PC-3 (cell line): ENCODE data around the gene CCL27. TPM values are rescaled to one million over a fixed set of nuclear protein-coding genes. Genes with fewer than 3 reads are reported as not detected.

Experiments used
- ATAC-seq: fragments of 200-7000 bp; cut with Tn5 transposase; 2 replicates; pipeline ENCODE4 v1.9.1; 2020; ENCODE audit warnings: mild to moderate bottlenecking, moderate library complexity
- BruUV-seq: library from RNA; stranded (reverse); fragments of 400-500 nt; replicated peaks from 2 replicates; lab custom pipeline; 2021; lab: Mats Ljungman, UMichigan
- CTCF ChIA-PET: fragments of 300-600 bp; sonication (Branson Sonifier 250); formaldehyde crosslinking; loops from one replicate; lab custom pipeline; 2022; ENCODE audit warnings: antibody characterized with exemption; lab: Charles Lee
- POLR2A ChIA-PET: fragments of 300-600 bp; sonication (Branson Sonifier 250); formaldehyde crosslinking; loops from one replicate; lab custom pipeline; 2022; ENCODE audit warnings: antibody characterized with exemption; ENCODE audit not compliant: unreplicated experiment; lab: Charles Lee
- DNase-seq: peaks from one replicate; pipeline ENCODE4 v3.0.0-alpha.2; 2015
- H2AFZ ChIP-seq: fragments of 300-600 bp; sonication (generic); 2 replicates; pipeline ENCODE4 v1.6.0; 2016; ENCODE audit warnings: antibody characterized with exemption, low read length
- H3F3A ChIP-seq: fragments of 300-600 bp; sonication (generic); one replicate; pipeline ENCODE4 v1.6.0; 2017; ENCODE audit warnings: antibody characterized with exemption, low read length, control low read depth, mild to moderate bottlenecking; ENCODE audit not compliant: unreplicated experiment
- H3K27ac ChIP-seq: fragments of 300-600 bp; sonication (generic); 2 replicates; pipeline ENCODE4 v1.5.1; 2016; ENCODE audit warnings: mild to moderate bottlenecking, low read length
- H3K27me3 ChIP-seq: fragments of 300-600 bp; sonication (generic); 2 replicates; pipeline ENCODE4 v1.6.1; 2016; ENCODE audit warnings: low read length, mixed read lengths
- H3K36me3 ChIP-seq: fragments of 300-600 bp; sonication (generic); 2 replicates; pipeline ENCODE4 v1.6.1; 2016; ENCODE audit warnings: low read depth, mixed run types, low read length, mixed read lengths
- H3K4me1 ChIP-seq: fragments of 300-600 bp; sonication (generic); 2 replicates; pipeline ENCODE4 v1.5.1; 2016; ENCODE audit warnings: low read length; ENCODE audit not compliant: insufficient read depth
- H3K4me2 ChIP-seq: fragments of 300-600 bp; sonication (generic); 2 replicates; pipeline ENCODE4 v1.6.0; 2016; ENCODE audit warnings: low read length
- H3K4me3 ChIP-seq: fragments of 300-600 bp; sonication (generic); 2 replicates; pipeline ENCODE4 v1.5.1; 2016; ENCODE audit warnings: mild to moderate bottlenecking, low read length, mixed read lengths
- H3K79me2 ChIP-seq: fragments of 300-600 bp; sonication (generic); 2 replicates; pipeline ENCODE4 v1.6.1; 2017; ENCODE audit warnings: low read length, mixed read lengths
- H3K9ac ChIP-seq: fragments of 300-600 bp; sonication (generic); 2 replicates; pipeline ENCODE4 v1.6.0; 2016; ENCODE audit warnings: mild to moderate bottlenecking, low read length
- H3K9me2 ChIP-seq: fragments of 300-600 bp; sonication (generic); replicated peaks from 2 replicates; pipeline ENCODE4 v1.6.1; 2016; ENCODE audit warnings: mixed run types, low read length, mixed read lengths
- H3K9me3 ChIP-seq: fragments of 300-600 bp; sonication (generic); 2 replicates; pipeline ENCODE4 v1.6.1; 2016; ENCODE audit warnings: low read length, mixed read lengths
- H4K20me1 ChIP-seq: fragments of 300-600 bp; sonication (generic); 2 replicates; pipeline ENCODE4 v1.6.1; 2016; ENCODE audit warnings: low read length, mixed read lengths
- EZH2 ChIP-seq: fragments of 300-600 bp; sonication (generic); IDR thresholded peaks from one replicate; pipeline ENCODE4 v1.6.1; 2017; ENCODE audit warnings: antibody characterized with exemption, mild to moderate bottlenecking, low read length; ENCODE audit not compliant: unreplicated experiment
- EZH2phosphoT487 ChIP-seq: fragments of 300-600 bp; sonication (generic); IDR thresholded peaks from 2 replicates; pipeline ENCODE4 v1.6.1; 2018; ENCODE audit warnings: mild to moderate bottlenecking, antibody characterized with exemption, low read length, borderline replicate concordance
- intact Hi-C: fragments of 100-400 bp; cut with micrococcal nuclease; formaldehyde crosslinking; loops from 2 replicates; pipeline ENCODE4 v1.9.0; 2023
- total RNA-seq: library from RNA; depleted of rRNA; stranded (reverse); fragments of >200 nt; gene quantifications from 2 replicates; pipeline ENCODE4 v1.2.3, GENCODE V29; 2014
- TF ChIP-seq, protein P1 (sequence below): fragments of 300-600 bp; sonication (generic); conservative IDR thresholded peaks from 2 replicates; pipeline ENCODE4 v1.5.1; 2017; ENCODE audit warnings: antibody characterized with exemption, low read depth, mild to moderate bottlenecking, low read length

The CCL27 gene
- total RNA-seq, 1 experiment from 2014 or later = not detected

DNA sequence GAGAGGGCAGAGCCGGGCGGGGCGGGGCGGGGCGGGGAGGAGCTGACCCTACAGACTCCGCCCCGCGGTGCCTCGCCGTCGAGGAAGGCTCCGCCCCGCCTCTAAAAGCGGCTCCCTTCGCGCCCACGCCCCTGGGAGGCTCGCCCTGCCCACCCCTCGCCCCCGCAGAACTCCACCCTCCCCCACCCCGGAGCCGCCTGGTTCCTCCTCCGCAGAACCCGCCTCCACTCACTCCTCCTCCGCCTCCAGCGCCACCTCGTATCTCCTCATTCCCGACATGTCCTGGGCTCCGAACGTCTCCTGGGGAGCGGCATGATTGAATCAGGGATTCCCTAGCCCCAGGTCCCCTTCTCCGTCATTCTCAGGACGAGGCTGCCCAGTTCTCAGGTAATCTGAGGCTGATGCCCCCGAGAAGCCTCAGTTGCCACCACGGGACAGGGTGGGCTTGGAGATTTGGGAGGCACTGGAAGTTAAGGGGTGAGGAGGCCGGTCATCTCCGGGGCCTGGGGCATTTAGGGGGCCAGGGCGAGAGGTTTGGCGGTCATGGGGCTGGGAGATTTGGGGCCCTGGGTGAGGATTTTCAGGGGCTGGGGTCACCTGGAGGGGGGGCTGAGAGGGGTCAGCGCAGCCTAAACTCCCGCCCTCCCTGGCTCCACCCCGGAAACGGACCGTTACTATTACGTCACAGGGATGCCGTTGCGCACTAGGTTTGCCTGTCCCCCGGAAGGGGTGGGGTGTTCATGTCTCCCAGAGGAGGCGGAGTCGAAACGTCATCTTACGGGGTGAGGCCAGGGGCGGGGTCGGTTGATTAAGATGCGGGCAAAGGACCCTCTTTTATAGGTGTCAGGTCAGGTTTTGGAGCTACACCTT is 3.2 kb upstream of the CCL27 start:
- CTCF ChIA-PET = interaction anchor here (0.5 kb wide), 1 partner anchor 81 kb away, joined by 3 read pairs; no protein-coding TSS in a partner anchor
- POLR2A ChIA-PET = interaction anchor here (1.2 kb wide), 1 partner anchor 14 kb away, joined by 5 read pairs; the partner anchor contains the start of gene IL11RA
- peak overlapping the region; percentile 81 for H3K9ac ChIP-seq
- TSS peak; percentile 81 for BruUV-seq
- H3K27ac ChIP-seq = peak overlapping the region; percentile 62
- intact Hi-C loops = no loop called here
- H3K4me2 ChIP-seq = peak overlapping the region; percentile 97
- no peaks in the 10 kb centered on the region for H3K9me3 ChIP-seq
- peak overlapping the region; percentile 78 for H3K4me3 ChIP-seq
- TF ChIP-seq EZH2 (no peak), EZH2phosphoT487 (no peak)
- TF ChIP-seq, protein P1, sequence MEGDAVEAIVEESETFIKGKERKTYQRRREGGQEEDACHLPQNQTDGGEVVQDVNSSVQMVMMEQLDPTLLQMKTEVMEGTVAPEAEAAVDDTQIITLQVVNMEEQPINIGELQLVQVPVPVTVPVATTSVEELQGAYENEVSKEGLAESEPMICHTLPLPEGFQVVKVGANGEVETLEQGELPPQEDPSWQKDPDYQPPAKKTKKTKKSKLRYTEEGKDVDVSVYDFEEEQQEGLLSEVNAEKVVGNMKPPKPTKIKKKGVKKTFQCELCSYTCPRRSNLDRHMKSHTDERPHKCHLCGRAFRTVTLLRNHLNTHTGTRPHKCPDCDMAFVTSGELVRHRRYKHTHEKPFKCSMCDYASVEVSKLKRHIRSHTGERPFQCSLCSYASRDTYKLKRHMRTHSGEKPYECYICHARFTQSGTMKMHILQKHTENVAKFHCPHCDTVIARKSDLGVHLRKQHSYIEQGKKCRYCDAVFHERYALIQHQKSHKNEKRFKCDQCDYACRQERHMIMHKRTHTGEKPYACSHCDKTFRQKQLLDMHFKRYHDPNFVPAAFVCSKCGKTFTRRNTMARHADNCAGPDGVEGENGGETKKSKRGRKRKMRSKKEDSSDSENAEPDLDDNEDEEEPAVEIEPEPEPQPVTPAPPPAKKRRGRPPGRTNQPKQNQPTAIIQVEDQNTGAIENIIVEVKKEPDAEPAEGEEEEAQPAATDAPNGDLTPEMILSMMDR = no peak
- H3F3A ChIP-seq = no peaks in the 10 kb centered on the region
- no peaks in the 10 kb centered on the region for H3K79me2 ChIP-seq
- H3K36me3 ChIP-seq = no peaks in the 10 kb centered on the region
- peak; percentile 81 for DNase-seq
- no peaks in the 10 kb centered on the region for H3K9me2 ChIP-seq
- H3K27me3 ChIP-seq = no peaks in the 10 kb centered on the region
- no peaks in the 10 kb centered on the region for H4K20me1 ChIP-seq
- ATAC-seq = peak; percentile 85
- H2AFZ ChIP-seq = peak overlapping the region; percentile 99
- peaks cover 3% of the 10 kb centered on the region for H3K4me1 ChIP-seq

DNA sequence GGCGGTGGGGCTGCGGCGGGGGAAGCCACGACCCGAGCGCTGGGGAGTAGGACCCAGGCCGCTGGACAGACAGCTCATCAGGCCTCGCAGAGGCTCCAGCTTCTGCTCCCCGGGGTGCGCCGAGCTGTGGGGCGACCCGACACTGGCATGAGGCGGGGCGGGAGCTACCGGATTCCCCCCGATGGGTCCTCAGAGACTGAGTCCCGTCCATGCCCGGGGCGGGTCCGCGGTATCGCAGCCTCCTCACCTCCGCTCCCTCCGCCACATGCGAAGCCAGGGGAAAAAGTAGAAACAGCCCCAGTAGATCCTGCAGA is 2.6 kb upstream of the CCL27 start:
- H3K9ac ChIP-seq = no peak overlapping the region
- intact Hi-C loops = no loop called here
- peaks cover 3% of the 10 kb centered on the region for H3K4me1 ChIP-seq
- H3K27me3 ChIP-seq = no peaks in the 10 kb centered on the region
- DNase-seq (no peak), ATAC-seq (peak; percentile 4; the same call in 1 of the 2 replicates)
- no peaks in the 10 kb centered on the region for H3K36me3 ChIP-seq
- H3F3A ChIP-seq = no peaks in the 10 kb centered on the region
- H4K20me1 ChIP-seq = no peaks in the 10 kb centered on the region
- TF ChIP-seq EZH2 (no peak), EZH2phosphoT487 (no peak)
- TF ChIP-seq, protein P1 = no peak
- H3K27ac ChIP-seq = no peak overlapping the region
- H2AFZ ChIP-seq = peak overlapping the region; percentile 64; the same call in 1 of the 2 replicates
- no TSS peak for BruUV-seq
- H3K4me3 ChIP-seq = peak overlapping the region; percentile 57
- no peaks in the 10 kb centered on the region for H3K9me2 ChIP-seq
- ChIA-PET CTCF (interaction anchor here (0.5 kb wide), 1 partner anchor 82 kb away, joined by 3 read pairs; no protein-coding TSS in a partner anchor), POLR2A (interaction anchor here (1.2 kb wide), 1 partner anchor 13 kb away, joined by 5 read pairs; the partner anchor contains the start of gene IL11RA)
- no peaks in the 10 kb centered on the region for H3K9me3 ChIP-seq
- no peaks in the 10 kb centered on the region for H3K79me2 ChIP-seq
- peak overlapping the region; percentile 97 for H3K4me2 ChIP-seq
